IPS DF 4.7 (cell line): Measurements from ENCODE around the gene CDKN2AIP.
A peak's percentile ranks its signal among the peaks of the same experiment; 100 is the strongest.
"Not testable (repeated sequence)": the region's sequence is repeated elsewhere in the genome, so short reads cannot be mapped to it uniquely, and the experiment has no call there.

Experiments used
- DNase-seq: peaks from one replicate; pipeline ENCODE4 v3.0.0-alpha.2; 2013; ENCODE audit warnings: low spot score; ENCODE audit errors: extremely low read depth

Gene CDKN2AIP

DNA sequence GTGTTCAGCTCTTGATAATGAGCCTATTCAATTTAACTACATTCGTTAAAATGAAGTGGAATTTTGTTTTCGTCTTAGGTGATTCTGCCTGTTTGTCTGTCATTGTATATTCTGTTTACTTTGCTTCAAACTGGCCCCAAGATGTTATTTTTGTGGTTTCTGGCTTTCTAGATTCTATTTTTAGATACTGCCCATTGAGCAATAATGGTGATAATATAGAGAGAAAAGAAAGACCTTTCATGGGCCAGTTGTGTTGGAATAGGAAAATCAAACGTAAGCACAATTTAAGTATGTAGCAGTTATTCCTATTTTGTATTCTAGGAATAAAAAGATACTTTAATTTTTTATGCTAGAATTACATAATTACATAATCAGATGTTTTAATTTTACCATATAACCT lies 4.0 kb downstream of the CDKN2AIP start:
- DNase-seq = no peak

DNA sequence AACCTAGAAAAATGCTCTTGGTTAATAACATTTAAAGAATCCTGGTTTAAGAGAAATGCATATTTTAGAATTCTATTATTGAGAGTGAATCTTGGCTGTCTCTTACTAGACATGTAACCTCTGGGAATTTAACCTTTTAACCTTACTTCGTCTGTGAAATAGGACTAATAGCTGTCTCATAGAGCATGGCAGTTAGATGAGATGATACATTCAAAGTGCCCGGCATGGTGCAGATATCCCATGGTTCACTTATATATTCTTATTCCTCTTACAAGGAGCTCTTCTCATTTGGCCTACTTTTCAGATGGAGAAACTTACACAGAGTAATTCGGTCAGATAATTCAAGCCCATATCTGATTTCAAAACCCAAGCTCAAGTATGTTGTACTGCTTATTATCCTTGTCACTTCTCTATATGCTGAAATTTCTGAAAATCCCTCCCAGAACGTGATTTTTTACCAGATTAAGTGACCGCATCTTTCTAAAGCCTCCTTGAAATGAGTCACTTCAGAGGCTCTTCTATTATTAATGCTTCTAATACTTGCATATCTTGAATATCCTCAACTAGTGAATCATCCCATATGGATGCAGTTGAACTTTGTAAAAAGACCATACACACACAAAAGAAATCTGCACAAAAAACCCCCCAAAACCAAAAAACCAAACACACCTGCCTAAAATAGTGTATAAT lies 4.9 kb downstream of the CDKN2AIP start:
- DNase-seq = no peak

DNA sequence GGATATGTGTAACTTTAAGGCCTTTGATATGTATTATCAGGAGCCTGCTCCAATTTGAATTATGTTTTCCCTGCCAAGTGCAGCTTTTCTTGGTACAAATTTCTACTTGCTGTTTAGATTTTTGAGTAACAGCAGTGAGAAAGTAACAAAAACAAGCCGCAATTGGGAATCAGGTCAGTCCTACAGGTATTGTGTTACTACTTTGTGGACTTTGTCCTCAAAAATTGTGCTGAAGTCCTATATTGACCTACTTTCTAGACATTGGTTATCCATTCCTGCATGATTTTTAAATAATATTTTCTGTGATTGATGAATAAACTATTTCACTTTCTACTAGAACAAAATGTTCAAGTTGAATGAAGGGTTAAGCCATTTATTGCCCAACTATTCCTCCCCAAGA lies 5.7 kb downstream of the CDKN2AIP start:
- DNase-seq = no peak

DNA sequence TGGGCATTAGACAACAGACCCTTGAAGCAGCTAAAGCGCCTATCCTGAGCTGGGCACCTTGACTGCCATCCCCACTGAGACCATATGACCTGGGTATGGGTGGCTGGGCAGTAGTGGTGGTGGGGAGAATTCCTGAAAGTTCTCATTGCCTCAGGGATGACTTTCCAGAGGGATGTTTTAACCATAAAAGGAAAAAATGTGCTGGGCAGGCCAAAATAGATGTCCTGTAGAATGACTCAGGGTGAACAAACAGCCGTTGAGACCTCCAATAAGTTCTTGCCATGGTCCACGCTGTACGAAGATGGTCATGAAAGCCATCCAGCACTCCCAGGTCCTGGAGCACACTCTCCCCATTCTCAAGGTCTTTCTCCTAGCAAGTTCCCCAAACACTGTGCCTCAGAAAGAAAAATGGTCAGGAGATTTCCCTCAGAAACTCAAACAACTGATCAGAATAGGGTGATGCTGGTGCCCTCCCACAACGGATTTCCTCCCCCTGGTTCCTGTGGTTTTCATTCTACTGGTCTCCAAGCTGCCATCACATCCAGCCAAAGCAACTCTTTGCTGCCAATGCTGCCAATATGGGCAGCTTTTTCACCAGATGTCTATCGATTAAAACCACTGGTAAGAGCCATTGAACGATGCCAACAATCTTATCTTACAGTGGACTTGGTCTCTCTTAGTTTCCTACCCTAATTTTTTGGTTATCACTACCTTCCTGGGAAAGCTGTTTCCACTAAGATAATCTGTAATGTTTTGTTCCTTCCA lies 11.2 kb downstream of the CDKN2AIP start:
- DNase-seq = no peak

- DNase-seq = no peak
Observed at GRCh38 chr4:183458005-183458404, 13.6 kb downstream of the CDKN2AIP start.

GRCh38 chr4:183463903-183464619 lies 19.6 kb downstream of the CDKN2AIP start:
- not testable (repeated sequence) for DNase-seq

GRCh38 chr4:183465879-183466278 lies 21.4 kb downstream of the CDKN2AIP start:
- DNase-seq = not testable (repeated sequence)

DNA sequence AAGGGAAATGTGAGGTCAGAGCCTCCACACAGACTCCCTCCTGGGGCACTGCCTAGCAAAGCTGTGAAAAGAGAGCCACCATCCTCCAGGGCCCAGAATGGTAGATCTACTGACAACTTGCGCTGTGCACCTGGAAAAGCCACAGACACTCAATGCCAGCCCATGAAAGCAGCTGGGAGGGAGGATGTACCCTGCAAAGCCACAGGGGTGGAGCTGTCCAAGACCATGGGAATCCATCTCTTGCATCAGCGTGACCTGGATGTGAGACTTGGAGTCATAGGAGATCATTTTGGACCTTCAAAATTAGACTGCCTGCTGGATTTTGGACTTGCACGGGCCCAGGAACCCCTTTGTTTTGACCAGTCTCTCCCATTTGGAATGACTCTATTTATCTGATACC lies 22.8 kb downstream of the CDKN2AIP start:
- no peak for DNase-seq

DNA sequence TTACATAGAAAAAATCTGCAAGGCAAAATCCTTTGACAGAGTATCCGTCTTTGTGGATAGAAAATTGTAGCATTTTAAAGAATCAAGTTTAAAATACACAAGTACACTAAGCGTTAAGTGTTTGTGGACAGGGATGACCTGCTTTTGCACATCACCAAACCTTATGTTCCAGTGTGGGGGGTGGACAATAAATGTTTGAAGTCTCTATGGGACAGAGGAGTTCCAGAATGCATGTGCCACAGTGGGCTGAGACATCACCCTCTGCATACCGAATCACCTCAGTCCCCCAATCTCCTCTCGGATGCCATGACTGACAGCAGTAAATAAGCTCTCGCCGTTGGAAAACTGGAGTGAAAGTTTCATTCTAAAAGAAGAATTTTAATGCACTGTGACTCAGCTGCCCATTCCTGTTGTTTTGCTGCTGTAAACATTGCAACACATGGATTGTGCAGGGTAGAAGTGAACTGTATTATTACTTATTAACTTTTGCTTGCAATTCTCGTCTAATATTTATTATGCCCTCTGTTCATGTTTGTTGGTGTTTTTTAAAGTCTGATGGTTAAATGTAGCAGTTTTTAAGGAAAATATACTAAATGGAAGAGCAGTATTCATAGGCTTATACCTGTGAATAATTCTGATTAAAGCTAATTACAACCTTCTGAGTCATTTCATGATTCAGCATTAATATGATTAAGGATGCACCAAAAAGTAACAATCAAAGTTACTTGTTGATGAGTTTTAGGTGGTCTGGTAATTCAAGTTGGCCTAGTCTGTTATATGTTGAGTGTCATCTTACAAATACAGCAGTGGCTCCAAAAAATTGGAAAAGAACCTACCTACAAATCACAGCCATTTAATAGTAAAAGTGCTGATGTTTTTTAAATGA lies 24.0 kb downstream of the CDKN2AIP start:
- no peak for DNase-seq

DNA sequence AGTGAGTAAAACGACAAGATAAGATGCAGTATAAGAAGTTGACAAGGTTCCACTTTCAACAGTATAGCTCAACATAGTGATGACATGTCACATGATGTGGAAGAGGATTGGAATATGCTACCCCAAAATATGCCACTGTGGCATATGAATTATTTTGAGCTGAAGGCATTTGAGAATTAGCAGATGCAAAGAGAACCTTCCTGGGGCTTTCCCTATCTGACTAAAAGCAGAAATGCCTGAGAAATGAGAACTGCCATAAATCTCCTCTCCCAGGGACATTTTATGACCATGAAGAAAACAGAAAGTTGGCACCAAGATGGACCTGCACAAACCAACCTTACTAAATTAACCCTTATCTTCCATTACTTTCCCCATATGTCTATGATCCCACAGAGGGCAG lies 24.8 kb downstream of the CDKN2AIP start:
- DNase-seq = no peak

DNA sequence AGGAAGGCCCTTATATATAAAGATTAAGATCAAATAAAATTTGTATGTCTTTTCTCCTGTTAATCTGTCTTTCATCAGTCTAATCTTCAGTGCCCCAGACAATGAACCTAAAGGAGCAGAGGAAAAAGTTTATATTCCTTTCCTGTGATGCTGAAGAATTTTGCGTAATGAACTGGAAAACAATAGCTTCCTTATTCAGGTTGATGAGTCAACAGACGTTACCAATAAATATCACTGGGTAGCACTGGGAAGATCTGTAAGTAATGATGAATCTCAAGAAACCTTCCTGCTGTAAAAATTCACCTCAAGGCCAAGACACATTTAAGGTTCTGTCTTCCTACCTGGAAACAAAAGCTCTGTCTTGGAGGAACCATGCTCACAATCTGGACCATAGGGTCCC lies 25.5 kb downstream of the CDKN2AIP start:
- no peak for DNase-seq

DNA sequence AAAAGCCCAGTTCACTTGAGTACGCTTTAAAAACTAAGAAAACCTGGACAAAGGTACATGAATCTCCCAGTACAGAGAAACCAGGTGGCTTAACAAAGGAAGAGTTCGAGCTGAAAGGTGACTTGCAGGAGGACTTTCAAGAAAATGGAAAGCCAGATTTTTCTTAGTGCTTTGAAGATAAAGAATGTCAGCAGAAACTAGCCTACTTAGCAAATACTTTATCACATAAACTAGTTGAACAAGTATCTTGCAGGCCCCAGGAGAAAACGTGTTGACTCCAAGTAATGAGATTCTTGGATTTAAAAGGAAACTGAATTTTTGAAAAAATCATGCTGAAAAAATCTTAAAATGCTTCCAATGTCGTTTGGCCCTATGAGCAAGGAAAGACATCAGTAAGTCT lies 26.4 kb downstream of the CDKN2AIP start:
- no peak for DNase-seq

DNA sequence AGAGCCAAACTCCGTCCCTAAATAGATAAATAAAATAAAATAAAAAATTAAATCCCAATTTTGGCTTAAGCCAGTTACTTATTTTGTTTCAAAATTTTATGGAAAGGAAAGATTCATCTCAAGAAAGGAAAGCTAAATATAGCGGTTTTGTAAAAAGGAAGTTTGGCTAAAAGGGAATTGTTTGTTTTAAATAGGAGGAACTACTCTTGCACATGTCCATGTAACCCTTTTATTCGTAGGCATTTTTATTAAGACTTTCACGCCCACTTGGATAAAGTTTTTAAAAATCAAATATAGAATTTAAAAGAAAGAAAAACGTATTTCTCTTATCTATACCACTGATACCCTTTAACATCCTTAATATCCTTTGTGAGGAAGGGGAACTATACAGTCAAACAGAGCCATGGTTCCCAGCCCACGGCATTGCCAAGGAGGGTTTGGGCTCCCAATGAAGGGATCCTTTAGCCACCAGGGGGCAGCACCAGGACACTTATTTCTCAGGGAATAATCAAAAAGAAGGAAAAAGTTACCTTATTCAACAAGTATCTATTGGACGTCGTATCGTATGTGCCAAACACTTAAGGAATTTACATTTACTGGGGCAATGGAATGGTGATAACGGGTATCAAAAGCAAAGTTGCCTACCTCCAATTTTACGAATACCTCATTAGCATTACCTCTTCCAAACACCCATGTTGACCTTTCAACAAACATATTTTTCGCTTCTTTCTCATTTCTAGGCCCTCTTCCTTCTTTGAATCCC lies 27.7 kb downstream of the CDKN2AIP start:
- DNase-seq = peak; percentile 36

DNA sequence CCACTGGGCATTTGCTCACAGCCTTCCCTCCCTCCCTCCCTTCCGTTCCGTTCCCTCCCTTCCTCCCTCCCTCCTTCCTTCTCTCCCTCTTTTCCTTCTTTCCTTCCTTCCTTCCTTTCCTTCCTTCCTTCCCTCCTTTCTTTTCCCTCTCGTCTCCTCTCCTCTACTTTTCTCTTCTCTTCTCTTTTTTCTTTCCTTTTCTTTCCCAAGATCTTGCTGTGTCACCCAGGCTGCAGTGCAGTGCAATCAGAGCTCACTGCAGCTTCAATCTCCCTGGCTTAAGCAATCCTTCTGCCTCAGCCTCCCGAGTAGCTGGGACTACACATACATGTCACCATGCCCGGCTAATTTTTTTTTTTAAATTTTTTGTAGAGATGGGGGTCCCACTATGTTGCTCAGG lies 33.7 kb downstream of the CDKN2AIP start:
- no peak for DNase-seq

DNA sequence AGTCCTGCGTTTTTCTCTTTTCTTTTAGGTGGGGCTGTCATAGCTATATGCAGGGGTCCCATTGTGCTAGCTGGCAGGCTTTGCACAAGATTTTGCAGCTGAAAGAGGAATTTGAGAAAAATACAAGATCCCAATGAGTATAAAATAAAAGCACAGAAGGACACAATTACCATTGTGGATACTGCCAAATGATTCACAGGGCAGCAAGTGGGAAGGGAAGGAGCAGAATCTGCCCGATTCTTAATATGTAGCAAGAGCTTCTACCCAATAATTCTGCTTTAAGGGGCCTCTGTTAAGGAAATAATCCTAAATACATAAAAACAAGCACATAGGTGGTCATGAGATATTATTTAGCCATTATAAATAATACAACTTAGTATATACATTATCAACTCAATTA lies 34.5 kb downstream of the CDKN2AIP start:
- DNase-seq = no peak

DNA sequence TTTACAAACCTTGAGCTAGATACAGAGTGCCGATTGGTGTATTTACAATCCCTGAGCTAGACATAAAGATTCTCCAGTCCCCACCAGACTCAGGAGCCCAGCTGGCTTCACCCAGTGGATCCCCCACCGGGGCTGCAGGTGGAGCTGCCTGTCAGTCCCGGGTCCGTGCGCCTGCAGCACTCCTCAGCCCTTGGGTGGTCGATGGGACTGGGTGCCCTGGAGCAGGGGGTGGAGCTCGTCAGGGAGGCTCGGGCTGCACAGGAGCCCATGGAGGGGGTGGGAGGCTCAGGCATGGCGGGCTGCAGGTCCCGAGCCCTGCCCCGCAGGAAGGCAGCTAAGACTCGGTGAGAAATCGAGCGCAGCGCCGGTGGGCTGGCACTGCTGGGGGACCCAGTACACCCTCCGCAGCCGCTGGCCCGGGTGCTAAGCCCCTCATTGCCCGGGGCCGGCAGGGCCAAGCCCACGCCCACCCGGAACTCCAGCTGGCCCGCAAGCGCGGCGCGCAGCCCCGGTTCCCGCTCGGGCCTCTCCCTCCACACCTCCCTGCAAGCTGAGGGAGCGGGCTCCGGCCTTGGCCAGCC lies 38.2 kb downstream of the CDKN2AIP start:
- not testable (repeated sequence) for DNase-seq

DNA sequence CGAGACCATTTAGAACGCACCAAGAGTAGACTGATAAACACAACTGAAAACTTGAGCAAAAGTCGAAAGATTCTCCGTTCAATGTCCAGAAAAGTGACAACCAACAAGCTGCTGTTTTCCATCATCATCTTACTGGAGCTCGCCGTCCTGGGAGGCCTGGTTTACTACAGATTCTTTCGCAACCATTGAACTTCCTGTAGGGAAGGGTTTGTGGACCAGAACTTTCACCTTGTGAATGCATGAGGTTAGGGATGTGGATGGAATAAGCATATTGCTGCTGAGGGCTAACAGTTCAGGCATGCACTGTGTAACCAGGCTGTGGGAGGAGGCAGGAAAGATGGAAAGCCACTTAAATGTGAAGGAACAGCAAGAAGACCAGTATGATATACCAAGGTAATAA lies 39.6 kb downstream of the CDKN2AIP start:
- DNase-seq = no peak

DNA sequence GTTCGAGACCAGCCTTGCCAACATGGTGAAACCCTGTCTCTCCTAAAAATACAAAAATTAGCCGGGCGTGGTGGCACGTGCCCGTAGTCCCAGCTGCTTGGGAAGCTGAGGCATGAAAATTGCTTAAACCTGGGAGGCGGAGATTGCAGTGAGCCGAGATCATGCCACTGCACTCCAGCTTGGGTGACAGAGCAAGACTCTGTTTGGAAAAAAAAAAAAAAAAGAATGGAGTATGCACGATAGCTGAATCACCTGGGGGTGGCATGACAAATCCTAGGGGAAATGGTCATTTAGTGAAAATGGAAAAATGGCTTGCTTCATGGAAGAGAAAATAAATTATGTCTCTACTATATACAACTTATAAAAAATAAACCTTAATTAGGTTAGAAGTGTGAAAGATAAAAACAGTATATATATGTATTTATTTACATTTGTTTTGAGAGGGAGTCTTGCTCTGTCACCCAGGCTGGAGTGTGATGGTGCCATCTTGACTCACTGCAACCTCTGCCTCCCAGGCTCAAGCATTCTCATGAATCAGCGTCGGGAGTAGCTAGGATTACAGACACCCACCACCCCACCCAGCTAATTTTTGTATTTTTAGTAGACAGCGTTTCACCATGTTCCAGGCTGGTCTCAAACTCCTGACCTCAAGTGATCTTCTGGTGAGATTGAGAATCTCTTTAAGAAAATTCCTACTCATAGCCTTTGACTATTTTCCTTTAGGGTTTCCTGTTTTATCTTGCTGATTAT lies 41.1 kb downstream of the CDKN2AIP start:
- no peak for DNase-seq

- no peak for DNase-seq
Observed at GRCh38 chr4:183492791-183493222, 48.4 kb downstream of the CDKN2AIP start.
